Activated T-cell treated with anti-CD3 and anti-CD28 coated beads for 48 hours (primary cell): ENCODE results near the gene RNF224.

ENCODE experiments used
- DNase-seq: peaks from one replicate; pipeline ENCODE4 v3.0.0-alpha.2; 2020; ENCODE audit warnings: low read depth

The RNF224 gene

GRCh38 chr9:137273611-137274320 is 46.5 kb downstream of the RNF224 start:
- DNase-seq: no peak

- no peak for DNase-seq
Measured at GRCh38 chr9:137275203-137275587, 47.9 kb downstream of the RNF224 start.

GRCh38 chr9:137275588-137276472 is 48.5 kb downstream of the RNF224 start:
- no peak for DNase-seq

- DNase-seq: no peak
Measured at GRCh38 chr9:137276473-137277328, 49.4 kb downstream of the RNF224 start.

GRCh38 chr9:137277329-137278041 is 50.2 kb downstream of the RNF224 start, which contains the start of gene TOR4A:
Gene TOR4A (plus strand): TSS chr9:137277726. CDS start chr9:137278690, 964 bp downstream.
- DNase-seq: no peak

- DNase-seq: no peak
Measured at GRCh38 chr9:137278061-137278701, 50.9 kb downstream of the RNF224 start.
